DOHH2 (cell line): ENCODE measurements around the gene UNC13A.

Experiments
- EZH2phosphoT487 ChIP-seq: fragments of 200-600 bp; sonication (generic); IDR thresholded peaks from 2 replicates; pipeline ENCODE4 v1.6.1; 2017; ENCODE audit warnings: borderline replicate concordance, mild to moderate bottlenecking, antibody characterized with exemption, low read length, moderate library complexity, mixed read lengths
- TF ChIP-seq, protein P1 (sequence below): fragments of 200-600 bp; sonication (generic); IDR thresholded peaks from one replicate; pipeline ENCODE4 v1.5.1; 2014; ENCODE audit warnings: antibody characterized with exemption, mild to moderate bottlenecking, low read depth, low read length; ENCODE audit not compliant: poor library complexity, severe bottlenecking

DNA sequence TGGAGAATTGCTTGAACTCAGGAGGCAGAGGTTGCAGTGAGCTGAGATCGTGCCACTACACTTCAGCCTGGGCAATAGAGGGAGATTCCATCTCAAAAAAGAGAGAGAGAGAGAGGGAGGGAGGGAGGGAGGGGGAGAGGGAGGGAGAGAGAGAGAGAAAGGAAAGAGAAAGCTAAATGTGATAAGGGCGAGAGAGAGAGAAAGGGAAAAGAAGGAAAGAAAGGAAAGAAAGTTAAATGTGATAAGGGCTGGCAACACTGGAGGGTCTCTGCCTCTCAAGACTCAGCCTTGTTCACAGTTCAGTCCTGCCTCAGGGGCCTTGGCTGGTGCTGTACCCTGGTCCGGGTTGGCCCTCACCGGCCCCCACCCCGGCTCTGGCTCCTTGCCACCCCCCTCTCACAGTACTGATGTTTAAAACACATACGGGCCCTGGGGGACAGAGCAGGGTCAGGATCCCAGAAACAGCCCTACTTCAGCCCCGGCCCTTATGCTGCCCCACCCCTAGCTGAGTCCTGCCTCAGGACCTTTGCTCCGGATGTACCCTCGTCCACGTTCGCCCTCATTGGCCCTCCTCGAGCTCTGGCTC is 34.6 kb upstream of the UNC13A start:
- TF ChIP-seq, protein P1, sequence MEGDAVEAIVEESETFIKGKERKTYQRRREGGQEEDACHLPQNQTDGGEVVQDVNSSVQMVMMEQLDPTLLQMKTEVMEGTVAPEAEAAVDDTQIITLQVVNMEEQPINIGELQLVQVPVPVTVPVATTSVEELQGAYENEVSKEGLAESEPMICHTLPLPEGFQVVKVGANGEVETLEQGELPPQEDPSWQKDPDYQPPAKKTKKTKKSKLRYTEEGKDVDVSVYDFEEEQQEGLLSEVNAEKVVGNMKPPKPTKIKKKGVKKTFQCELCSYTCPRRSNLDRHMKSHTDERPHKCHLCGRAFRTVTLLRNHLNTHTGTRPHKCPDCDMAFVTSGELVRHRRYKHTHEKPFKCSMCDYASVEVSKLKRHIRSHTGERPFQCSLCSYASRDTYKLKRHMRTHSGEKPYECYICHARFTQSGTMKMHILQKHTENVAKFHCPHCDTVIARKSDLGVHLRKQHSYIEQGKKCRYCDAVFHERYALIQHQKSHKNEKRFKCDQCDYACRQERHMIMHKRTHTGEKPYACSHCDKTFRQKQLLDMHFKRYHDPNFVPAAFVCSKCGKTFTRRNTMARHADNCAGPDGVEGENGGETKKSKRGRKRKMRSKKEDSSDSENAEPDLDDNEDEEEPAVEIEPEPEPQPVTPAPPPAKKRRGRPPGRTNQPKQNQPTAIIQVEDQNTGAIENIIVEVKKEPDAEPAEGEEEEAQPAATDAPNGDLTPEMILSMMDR = no peak
- no peak for TF ChIP-seq EZH2phosphoT487
